SK-N-MC (cell line): Measurements from ENCODE around the gene PIGK.

ENCODE experiments used
- EZH2 ChIP-seq: fragments of 200-600 bp; sonication (generic); IDR thresholded peaks from one replicate; pipeline ENCODE4 v1.6.1; 2017; ENCODE audit warnings: antibody characterized with exemption
- FOXP2 ChIP-seq: optimal IDR thresholded peaks from 2 replicates; pipeline ENCODE3; 2011; ENCODE audit warnings: mild to moderate bottlenecking, moderate library complexity; ENCODE audit not compliant: insufficient read depth; ENCODE audit errors: extremely low read length, control extremely low read depth
- POLR2AphosphoS5 ChIP-seq: IDR thresholded peaks from 2 replicates; pipeline ENCODE4 v1.6.1; 2012; ENCODE audit warnings: mild to moderate bottlenecking, low read depth, low read length, borderline replicate concordance

DNA sequence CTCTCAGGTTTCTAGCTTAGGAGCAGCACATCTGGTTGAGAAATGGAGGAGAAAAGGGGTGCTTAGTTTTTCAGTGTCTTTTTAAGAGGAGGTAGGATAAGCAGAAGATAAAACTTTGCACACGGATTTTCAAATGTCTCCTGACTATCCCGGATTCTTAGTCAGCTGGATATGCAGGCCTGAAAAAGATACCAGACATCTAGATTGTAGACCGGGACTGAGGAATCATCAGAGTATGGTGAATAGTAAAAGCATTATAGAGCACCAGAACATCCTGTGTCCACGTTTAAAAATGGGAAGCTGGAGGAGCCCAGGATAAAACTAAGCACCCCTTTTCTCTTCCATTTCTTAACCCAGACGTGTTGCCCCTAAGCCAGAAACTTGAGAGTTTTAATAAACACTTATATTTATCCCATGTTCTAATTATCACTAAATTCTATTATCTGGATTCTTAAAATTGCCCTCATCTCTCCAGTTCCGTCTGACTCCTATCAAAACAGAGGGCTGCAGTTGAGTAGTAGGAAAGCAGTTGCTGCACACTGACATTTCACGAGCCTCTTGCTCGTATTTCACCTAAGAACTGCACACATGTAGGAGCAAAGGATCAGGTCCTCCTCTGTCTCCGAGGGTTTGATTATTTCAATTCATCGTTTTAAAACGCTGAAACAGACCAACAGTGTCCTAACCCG, 609 bp downstream of the PIGK start:
- TF ChIP-seq POLR2AphosphoS5, result no peak
- no peak for TF ChIP-seq EZH2
- no peak for TF ChIP-seq FOXP2
